GM18870 (cell line): ENCODE data around the gene PIAS4.
A peak's percentile ranks its signal among the peaks of the same experiment; 100 is the strongest.
"Not testable (repeated sequence)": the region's sequence is repeated elsewhere in the genome, so short reads cannot be mapped to it uniquely, and the experiment has no call there.

ENCODE experiments used
- ATAC-seq: cut with Tn5 transposase; IDR thresholded peaks from one replicate; pipeline ENCODE4 v1.9.1; 2021; ENCODE audit warnings: moderate library complexity; ENCODE audit not compliant: unreplicated experiment

Gene PIAS4, protein sequence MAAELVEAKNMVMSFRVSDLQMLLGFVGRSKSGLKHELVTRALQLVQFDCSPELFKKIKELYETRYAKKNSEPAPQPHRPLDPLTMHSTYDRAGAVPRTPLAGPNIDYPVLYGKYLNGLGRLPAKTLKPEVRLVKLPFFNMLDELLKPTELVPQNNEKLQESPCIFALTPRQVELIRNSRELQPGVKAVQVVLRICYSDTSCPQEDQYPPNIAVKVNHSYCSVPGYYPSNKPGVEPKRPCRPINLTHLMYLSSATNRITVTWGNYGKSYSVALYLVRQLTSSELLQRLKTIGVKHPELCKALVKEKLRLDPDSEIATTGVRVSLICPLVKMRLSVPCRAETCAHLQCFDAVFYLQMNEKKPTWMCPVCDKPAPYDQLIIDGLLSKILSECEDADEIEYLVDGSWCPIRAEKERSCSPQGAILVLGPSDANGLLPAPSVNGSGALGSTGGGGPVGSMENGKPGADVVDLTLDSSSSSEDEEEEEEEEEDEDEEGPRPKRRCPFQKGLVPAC

DNA sequence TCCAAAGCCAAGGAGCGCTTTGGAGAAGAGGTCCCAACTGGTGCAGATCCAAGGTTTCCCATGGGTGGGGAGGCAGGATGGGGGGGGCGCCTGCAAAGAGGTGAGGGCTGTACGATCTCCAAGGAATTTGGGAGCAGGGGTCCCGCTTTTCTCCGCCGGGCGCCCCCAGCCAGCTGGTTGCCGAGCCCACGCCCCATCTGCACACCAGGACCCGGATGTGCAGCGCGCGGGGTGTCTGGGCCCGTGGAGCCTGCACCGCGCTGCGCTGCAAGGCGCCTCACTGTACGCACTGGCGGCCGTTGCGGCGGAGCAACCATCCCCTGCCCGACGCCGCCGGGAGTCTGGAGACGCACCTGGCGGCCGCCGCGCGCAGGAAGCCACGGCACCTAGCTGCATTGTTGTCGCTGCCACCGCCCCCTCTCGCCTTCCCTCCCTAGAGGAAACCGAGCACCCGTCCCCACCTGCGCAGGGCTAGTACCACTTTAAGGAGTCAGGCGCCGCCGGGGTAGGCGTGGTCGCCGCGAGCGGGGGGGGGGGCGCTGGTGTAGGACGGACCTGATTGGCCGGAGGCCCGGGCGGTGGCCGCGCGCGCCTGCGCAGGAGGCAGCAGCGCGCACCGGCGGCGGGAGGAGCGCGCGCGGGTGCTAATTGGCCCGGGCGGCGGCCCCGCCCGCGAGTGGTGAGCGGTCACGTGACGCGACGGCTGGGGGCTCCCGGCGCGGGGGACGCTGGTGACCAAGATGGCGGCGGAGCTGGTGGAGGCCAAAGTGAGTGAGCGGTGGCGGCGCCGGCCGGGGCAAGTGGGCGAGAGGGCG, at the start of gene PIAS4:
PIAS4 (plus strand) TSS at position 716 of the 815 bp plus-strand sequence; CDS start at position 741, 25 bp downstream.
- ATAC-seq: peak; percentile 56

- no peak for ATAC-seq
Measured at GRCh38 chr19:3958836-3959765, 48.4 kb upstream of the PIAS4 start.

- no peak for ATAC-seq
Measured at GRCh38 chr19:3959766-3960131, 47.8 kb upstream of the PIAS4 start.

- no peak for ATAC-seq
Measured at GRCh38 chr19:3961007-3961406, 46.5 kb upstream of the PIAS4 start.

GRCh38 chr19:3963458-3964255, 43.9 kb upstream of the PIAS4 start:
- no peak for ATAC-seq

DNA sequence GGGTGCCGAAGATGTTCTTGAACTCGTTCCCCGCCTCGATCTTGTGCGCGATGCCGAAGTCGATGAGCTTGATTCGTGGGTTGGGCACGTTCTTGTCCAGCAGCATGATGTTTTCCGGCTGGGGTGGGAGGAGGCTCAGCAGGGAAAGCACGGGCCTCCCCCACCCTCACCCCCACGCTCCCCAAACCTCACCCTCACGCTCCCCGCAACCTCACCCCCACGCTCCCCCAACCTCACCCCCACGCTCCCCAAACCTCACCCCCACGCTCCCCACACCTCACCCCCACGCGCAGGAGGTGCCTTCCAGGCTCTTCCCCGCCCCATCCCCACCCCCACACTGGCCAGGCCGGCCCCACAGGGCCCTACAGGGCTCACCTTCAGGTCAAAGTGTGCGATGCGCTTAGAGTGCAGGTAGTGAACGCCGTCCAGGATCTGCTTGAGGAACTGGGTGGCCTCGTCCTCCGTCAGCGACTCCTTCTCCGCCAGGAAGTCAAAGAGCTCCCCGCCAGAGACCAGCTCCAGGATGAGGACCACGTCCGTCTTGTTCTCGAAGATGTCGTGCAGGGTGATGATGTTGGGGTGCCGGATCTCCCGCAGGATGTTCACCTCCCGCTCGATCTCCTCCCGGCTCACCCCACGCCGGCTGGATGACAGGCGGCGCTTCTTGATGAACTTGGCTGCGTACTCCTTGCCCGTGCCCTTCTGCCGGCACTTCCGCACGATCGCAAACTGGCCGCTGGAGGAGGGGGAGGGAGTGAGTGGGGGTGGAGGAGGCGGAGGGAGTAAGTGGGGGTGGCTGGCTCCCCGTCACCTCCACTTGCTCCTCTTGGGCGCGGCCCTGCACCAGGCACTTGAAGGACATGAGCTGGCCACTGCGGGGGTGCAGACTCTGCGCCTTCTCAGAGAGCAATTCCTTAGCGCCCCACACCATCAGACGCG, 43.0 kb upstream of the PIAS4 start:
- no peak for ATAC-seq

DNA sequence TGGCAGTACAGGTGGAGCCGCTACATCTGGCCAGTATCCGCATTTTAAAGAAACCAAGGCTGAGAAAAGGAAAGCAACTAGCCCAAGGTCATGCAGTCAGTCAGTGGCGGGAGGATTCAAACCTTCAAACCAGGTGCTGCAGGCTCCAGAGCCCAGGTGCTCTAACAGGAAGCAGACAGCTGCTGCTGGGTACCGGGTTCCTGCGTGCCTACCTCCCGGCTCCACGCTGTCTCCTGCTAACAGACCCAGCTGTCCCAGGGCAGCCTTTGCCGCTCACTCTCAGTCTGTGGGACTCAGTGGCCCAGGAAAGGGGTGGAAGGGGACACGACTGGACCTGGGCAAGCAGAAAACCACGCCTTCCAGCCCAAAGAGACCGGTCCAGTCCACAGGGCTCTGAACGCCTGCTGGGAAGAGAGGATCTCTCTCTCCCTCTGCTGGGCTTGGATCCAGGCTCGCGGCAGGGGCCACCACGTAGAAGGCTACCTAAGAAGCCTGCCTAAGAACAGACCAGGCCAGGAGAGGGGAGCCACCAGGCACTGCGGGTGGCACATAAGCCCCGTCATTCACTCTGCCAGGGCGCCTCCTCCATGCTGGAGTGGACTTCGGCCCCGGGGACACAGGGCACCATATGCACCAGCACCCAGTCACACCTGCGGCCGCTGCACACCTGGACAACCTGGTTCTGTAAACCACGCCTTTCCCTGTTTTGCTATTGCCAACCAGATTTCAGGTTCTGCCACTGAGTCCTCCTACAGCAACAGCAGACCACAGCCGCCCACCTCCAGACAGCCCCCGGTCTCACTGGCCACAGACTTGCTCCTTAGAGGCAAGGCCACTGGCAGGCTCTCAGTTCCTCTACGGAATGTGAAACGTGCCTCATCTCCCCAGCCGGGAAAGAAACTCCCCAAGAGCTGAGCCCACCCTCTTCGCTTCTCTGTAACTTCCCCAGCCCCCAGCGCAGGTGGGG, 41.2 kb upstream of the PIAS4 start:
- no peak for ATAC-seq

DNA sequence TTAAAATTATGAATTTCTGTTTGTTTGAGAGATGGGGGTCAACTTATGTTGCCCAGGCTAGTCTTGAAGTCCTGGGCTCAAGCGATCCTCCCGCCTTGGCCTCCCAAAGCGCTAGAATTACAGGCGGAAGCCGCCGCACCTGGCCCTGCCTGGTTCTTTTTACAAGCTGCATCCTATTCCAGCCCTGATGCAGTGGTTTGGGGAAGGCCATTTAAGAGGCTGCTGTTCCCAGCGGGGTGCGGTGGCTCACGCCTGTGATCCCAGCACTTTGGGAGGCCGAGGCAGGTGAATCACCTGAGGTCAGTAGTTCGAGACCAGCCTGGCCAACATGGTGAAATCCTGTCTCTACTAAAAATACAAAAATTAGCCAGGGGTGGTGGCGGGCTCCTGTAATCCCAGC, 39.6 kb upstream of the PIAS4 start:
- ATAC-seq: not testable (repeated sequence)

DNA sequence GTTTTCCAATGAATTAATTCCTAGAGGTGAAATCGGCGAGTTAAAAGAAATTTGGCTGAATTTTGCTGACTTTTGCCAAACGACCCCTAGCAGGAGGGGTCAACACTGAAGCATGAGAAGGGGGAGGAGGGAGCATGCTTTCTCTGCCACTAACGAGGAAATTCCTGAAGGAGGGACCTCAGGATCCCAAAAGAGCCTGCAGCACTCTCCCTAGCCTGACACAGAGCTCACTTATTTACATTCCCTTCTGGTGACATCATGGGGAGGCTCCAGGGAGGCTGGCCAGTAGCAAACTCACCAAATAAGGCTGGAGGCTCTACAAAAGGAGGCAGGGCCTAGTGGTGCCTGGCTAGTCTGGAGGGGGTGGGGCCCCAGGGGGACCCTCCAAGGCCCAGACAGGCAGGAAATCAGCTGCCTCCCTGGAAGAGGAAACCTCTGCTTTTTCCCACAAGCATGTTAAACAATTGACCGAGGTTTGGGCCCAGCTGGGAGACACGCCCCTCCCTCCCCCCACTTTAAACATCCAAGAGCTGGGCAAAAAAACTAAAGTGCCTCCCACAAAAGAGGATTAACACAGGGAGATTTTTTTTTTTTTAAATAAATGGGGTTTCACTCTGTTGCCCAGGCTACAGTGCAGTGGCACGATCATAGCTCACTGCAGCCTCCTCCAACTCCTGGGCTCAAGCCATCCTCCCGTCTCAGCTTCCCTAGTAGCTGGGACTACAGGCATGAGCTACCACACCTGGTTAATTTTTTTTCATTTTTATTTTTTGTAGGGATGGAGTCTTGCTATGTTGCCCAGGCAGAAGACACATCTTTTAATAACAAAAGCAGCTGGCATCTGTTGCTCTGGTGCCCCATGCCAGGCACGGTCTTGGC, 38.7 kb upstream of the PIAS4 start:
- no peak for ATAC-seq

DNA sequence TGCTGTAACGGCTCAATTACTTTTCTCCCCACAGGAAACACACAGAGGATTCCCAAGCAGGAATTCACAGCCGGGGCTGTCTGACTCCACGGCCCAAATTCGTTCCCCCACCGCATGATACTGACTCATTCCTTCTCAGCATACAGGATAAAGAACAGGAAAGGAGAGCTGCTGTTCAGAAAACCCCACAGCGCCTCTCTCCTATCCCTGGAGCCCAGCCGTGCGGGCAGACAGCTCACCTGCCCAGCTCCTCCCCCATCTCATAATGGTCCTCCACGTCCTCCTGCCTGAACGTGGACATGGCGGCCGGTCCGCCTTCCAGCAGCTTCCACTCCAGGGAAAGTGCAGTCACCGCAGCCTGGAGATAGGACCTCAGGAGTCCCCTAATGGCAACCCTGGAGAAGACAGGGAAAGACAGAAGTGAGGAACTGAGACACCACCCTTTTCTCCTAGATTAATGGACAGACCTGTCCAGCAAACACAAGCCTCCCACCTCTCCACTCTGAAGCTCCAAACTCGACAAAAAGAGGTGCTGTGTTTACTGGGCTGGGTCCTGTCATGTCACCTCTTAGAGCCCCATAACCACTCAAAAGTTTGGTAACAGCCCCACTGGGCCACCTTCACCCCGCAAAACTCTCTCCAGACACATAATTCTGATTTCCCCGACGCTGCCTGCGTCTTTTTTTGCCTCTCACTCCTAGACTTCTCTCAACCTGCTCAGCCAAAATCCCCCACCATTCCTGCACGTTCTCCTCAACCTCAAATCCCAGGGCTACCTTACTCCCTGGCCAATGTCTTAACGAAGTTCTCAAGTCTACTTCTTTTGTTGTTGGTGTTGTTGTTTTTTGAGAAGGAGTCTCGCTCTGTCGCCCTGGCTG, 37.9 kb upstream of the PIAS4 start:
- ATAC-seq: no peak

DNA sequence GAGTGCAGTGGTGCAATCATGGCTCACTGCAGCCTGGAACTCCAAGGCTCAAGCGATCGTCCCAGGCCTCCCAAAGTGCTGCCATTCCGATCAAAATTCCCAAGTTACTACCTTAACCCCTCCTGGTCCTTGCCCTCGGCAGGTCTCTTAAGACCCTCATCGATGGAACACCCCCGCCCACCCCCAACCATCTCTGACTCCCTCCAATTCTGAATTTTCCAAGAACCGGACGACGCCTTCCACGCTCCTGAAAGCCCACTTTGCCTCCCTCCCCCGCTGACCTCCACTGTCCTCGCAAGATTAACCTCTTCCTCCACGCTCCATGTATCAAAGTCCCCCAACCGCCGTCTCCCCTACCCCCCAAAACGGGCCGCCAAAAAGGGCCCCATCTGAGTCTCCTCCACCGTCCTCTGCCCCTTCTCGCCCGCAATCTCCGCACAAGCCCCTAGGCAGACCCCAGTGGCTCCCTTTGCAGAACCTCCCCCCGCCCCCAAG, 37.2 kb upstream of the PIAS4 start:
- ATAC-seq: no peak

GRCh38 chr19:3970808-3971598, 36.5 kb upstream of the PIAS4 start, which contains the start of gene DAPK3:
TSS of gene DAPK3 (minus strand) at chr19:3971099. CDS start at chr19:3969735, 1,364 bp downstream.
- ATAC-seq: peak; percentile 72

- ATAC-seq: no peak
Measured at GRCh38 chr19:3975144-3975543, 32.4 kb upstream of the PIAS4 start.

DNA sequence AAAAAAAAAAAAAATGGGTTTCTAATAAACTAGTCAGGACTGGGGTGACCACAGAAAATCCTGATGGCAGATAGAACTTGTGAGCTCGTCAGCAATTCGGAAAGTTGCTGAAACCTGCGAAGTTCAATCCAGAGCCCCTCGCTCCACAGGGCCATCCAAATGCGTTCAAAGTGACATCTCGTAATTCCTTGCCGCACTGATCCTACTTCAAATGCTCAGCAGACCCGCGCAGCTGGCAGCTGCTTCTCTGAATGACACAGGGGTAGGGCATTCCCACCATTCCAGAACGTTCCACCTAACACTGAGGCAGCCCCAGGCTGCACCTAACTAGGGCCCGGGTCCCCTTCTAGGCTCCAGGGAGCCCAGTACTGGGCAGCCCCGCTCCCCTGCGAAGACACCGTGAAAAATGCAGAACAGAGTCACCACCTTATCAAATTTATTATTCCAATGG, 31.9 kb upstream of the PIAS4 start:
- no peak for ATAC-seq
